Measurements from ENCODE around the gene CDC42BPG. TPM values are rescaled to one million over a fixed set of nuclear protein-coding genes. Genes with fewer than 3 reads are reported as not detected.

CDC42BPG gene
- total and polyA plus RNA-seq, 10 of the 15 experiments (the other 5 are each of a cell fraction or from before 2014, with no cell fraction given) = 0.02 to 1.3 (median 0.09) TPM; not detected in 1

DNA sequence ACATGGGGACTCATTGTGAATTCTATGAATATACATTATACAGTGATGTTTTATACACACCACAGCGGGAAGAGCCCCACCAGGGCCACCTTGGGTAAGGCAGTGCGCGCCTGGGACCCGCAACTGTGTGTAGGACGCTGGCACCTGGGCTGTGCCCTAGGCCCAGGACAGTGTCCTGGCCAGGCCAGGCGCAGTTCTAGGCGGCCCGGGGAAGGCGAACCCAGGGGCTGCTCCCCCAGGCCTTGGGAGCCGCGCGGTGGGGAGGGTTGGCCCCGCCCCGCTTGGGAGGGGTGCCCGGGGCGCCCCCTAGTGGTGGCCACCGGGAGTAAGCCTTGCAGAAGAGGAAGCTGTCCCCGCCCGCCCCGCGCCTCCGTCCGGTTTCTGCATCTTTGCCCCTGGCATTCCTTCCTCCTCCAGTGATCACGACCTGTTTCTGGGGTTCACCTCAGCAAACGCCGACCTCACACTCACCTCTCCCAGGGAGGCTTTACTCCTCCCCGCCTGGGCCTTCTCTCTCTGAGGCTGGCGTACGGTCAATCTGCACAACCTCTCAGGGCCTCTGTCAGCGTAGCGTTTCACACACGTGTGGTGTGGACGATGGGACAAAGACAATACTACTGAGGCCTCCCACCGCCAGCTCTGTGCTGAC, 43.4 kb upstream of the CDC42BPG start:
- H3K4me3 ChIP-seq = 0 out of 2 replicates have a peak overlapping the region, but pooled peaks have one; percentile 3
- ChIA-PET SMC1A (ENCODE audit: uncharacterized antibody, unreplicated experiment) (interaction anchor here (0.6 to 6.1 kb wide), 7 partner anchors 9 to 40 kb away, joined by 3 to 54 read pairs (median 3); partner anchors contain the start of gene EHD1), RAD21 (ENCODE audit: unreplicated experiment) (interaction anchor here (0.7 to 4.7 kb wide), 9 partner anchors 9 to 40 kb away, joined by 3 to 61 read pairs (median 4); partner anchors contain the start of gene EHD1), CTCF (interaction anchor here (0.7 to 30.0 kb wide), 11 partner anchors 11 to 187 kb away, joined by 3 to 1208 read pairs (median 3); partner anchors contain the start of genes BATF2, CDC42BPG and EHD1), POLR2A (interaction anchor here (0.7 to 19.9 kb wide), 3 partner anchors 10 to 89 kb away, joined by 3 to 620 read pairs (median 19); partner anchors contain the start of gene EHD1)
- peak; percentile 65 for FAIRE-seq
- no peaks in the 10 kb centered on the region for H3K27me3 ChIP-seq (replicated peaks in 1 of 2; ENCODE audit: control insufficient read depth in 2 of 2, insufficient read depth in 2 of 2, low read length in 1 of 2)
- intact Hi-C loops (cut with micrococcal nuclease; ENCODE audit: unreplicated experiment) = no loop called here
- H3K9me3 ChIP-seq (replicated peaks; ENCODE audit: control insufficient read depth, insufficient read depth, low read length) = no peaks in the 10 kb centered on the region
- ATAC-seq = peak; percentile 97
- WGBS (ENCODE audit: insufficient coverage, insufficient replicate concordance, low lambda C conversion rate, missing lambda C conversion rate) = 6% methylated on average over 34 of the region's 34 CpGs
- H3K9ac ChIP-seq (ENCODE audit: control insufficient read depth, insufficient read depth, low read length) = 0 out of 2 replicates have a peak overlapping the region, but pooled peaks have one; percentile 18
- H2AFZ ChIP-seq (ENCODE audit: control insufficient read depth, low read depth, low read length) = peak overlapping the region; percentile 96
- no peaks in the 10 kb centered on the region for H4K20me1 ChIP-seq (ENCODE audit: control insufficient read depth, insufficient read depth)
- in situ Hi-C loops (cut with MboI) = no loop called here
- peak overlapping the region; percentile 69 for H3K4me2 ChIP-seq (ENCODE audit: control insufficient read depth, insufficient read depth)
- H3K4me1 ChIP-seq (ENCODE audit: control insufficient read depth, insufficient read depth, low read length) = peaks cover 12% of the 10 kb centered on the region
- H3K27ac ChIP-seq (ENCODE audit: control insufficient read depth, insufficient read depth) = peak overlapping the region; percentile 27; the same call in 1 of the 2 replicates
- no TSS peak for BruUV-seq (replicated peaks)
- no peak for DNase-seq (ENCODE audit: low read depth, low spot score)
- no peaks in the 10 kb centered on the region for H3K79me2 ChIP-seq (ENCODE audit: control insufficient read depth, insufficient read depth, low read length)
- no peaks in the 10 kb centered on the region for H3K36me3 ChIP-seq (ENCODE audit: control insufficient read depth in 2 of 2, insufficient read depth in 2 of 2, low read length in 1 of 2)
- TF ChIP-seq ZZZ3 (IDR thresholded peaks at IDR 0.05; ENCODE audit: control insufficient read depth, insufficient read length, low read depth) (no peak), POLR2AphosphoS2 (IDR thresholded peaks at IDR 0.05; ENCODE audit: low read depth, low read length) (no peak), BMI1 (IDR thresholded peaks at IDR 0.05; ENCODE audit: borderline replicate concordance) (no peak), RAD51 (IDR thresholded peaks at IDR 0.05) (no peak), MEF2B (IDR thresholded peaks at IDR 0.05; ENCODE audit: partially characterized antibody, poor library complexity, severe bottlenecking) (no peak), POU2F2 (IDR thresholded peaks at IDR 0.05; ENCODE audit: borderline replicate concordance, low read depth, low read length) (no peak), ZBTB33 (IDR thresholded peaks at IDR 0.05) (0 out of 2 replicates have a peak, but pooled peaks have one; percentile 35), PAX5 (IDR thresholded peaks at IDR 0.05; ENCODE audit: borderline replicate concordance, low read depth, low read length) (no peak), RBBP5 (conservative IDR thresholded peaks at IDR 0.05) (no peak), KDM1A (IDR thresholded peaks at IDR 0.05; ENCODE audit: borderline replicate concordance) (no peak), SKIL (IDR thresholded peaks at IDR 0.05; ENCODE audit: low read depth, poor library complexity, severe bottlenecking) (no peak), KAT2A (conservative IDR thresholded peaks at IDR 0.05; ENCODE audit: control insufficient read depth, low read depth, low read length) (no peak)
- TF ChIP-seq, protein P1, sequence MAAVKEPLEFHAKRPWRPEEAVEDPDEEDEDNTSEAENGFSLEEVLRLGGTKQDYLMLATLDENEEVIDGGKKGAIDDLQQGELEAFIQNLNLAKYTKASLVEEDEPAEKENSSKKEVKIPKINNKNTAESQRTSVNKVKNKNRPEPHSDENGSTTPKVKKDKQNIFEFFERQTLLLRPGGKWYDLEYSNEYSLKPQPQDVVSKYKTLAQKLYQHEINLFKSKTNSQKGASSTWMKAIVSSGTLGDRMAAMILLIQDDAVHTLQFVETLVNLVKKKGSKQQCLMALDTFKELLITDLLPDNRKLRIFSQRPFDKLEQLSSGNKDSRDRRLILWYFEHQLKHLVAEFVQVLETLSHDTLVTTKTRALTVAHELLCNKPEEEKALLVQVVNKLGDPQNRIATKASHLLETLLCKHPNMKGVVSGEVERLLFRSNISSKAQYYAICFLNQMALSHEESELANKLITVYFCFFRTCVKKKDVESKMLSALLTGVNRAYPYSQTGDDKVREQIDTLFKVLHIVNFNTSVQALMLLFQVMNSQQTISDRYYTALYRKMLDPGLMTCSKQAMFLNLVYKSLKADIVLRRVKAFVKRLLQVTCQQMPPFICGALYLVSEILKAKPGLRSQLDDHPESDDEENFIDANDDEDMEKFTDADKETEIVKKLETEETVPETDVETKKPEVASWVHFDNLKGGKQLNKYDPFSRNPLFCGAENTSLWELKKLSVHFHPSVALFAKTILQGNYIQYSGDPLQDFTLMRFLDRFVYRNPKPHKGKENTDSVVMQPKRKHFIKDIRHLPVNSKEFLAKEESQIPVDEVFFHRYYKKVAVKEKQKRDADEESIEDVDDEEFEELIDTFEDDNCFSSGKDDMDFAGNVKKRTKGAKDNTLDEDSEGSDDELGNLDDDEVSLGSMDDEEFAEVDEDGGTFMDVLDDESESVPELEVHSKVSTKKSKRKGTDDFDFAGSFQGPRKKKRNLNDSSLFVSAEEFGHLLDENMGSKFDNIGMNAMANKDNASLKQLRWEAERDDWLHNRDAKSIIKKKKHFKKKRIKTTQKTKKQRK (IDR thresholded peaks at IDR 0.05; ENCODE audit: low read depth, low read length) = no peak
- TF ChIP-seq, protein P2, sequence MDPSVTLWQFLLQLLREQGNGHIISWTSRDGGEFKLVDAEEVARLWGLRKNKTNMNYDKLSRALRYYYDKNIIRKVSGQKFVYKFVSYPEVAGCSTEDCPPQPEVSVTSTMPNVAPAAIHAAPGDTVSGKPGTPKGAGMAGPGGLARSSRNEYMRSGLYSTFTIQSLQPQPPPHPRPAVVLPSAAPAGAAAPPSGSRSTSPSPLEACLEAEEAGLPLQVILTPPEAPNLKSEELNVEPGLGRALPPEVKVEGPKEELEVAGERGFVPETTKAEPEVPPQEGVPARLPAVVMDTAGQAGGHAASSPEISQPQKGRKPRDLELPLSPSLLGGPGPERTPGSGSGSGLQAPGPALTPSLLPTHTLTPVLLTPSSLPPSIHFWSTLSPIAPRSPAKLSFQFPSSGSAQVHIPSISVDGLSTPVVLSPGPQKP (IDR thresholded peaks at IDR 0.05; ENCODE audit: low read depth, low read length) = no peak
